HCT116 (cell line): ENCODE results near the gene TH. TPM values are rescaled to one million over a fixed set of nuclear protein-coding genes. Genes with fewer than 3 reads are reported as not detected.

Experiments used
- ATAC-seq: fragments of 200-7000 bp; cut with Tn5 transposase; 2 replicates; pipeline ENCODE4 v1.9.1; 2020; ENCODE audit warnings: mild to moderate bottlenecking, moderate library complexity
- BruUV-seq: library from RNA; stranded (reverse); fragments of 400-500 nt; replicated peaks from 2 replicates; lab custom pipeline; 2021; lab: Mats Ljungman, UMichigan
- CTCF ChIA-PET: fragments of 300-600 bp; sonication (Branson Sonifier 250); formaldehyde crosslinking; loops from one replicate; lab custom pipeline; 2021; ENCODE audit warnings: antibody characterized with exemption; lab: Charles Lee
- POLR2A ChIA-PET: fragments of 300-600, 350-600 bp; sonication (Branson Sonifier 250); formaldehyde crosslinking; loops from one replicate; lab custom pipeline; 2021; ENCODE audit warnings: antibody characterized with exemption; lab: Charles Lee
- RAD21 ChIA-PET, 2 experiments: fragments of 300-600 bp; sonication (Branson Sonifier 250); formaldehyde crosslinking; loops; one replicate each; lab custom pipeline; 2023; ENCODE audit warnings: low total read pairs in 2 of 2; ENCODE audit not compliant: uncharacterized antibody in 2 of 2, unreplicated experiment in 2 of 2, low non-redundant PET in 1 of 2; lab: Charles Lee
- DNase-seq: peaks from one replicate; pipeline ENCODE4 v3.0.0-alpha.2; 2010; ENCODE audit warnings: low read depth, low spot score
- H2AFZ ChIP-seq: fragments of 200-600 bp; shearing (Covaris generic), sonication (generic); 2 replicates; pipeline ENCODE4 v1.6.1; 2017; ENCODE audit warnings: low read depth, mixed run types, mixed read lengths, antibody characterized with exemption, low read length; ENCODE audit not compliant: poor library complexity, severe bottlenecking
- H3K27ac ChIP-seq: 2 replicates; pipeline ENCODE4 v1.5.1; 2012; ENCODE audit warnings: low read depth, low read length
- H3K27me3 ChIP-seq: fragments of 200-600 bp; sonication (generic); 2 replicates; pipeline ENCODE4 v1.6.1; 2016; ENCODE audit warnings: mixed run types, low read length, mixed read lengths; ENCODE audit not compliant: insufficient read depth
- H3K36me3 ChIP-seq, 2 experiments: fragments of 200-500 bp in 1 of 2; fragments of 200-600 bp in 1 of 2; sonication (Bioruptor generic) in 1 of 2; sonication (generic) in 1 of 2; 2 replicates each; pipeline versions ENCODE4 v1.5.1 to v1.6.1; 2014 to 2016; ENCODE audit warnings: low read length in 2 of 2, inconsistent platforms in 1 of 2, mixed read lengths in 1 of 2, mixed run types in 1 of 2; ENCODE audit not compliant: insufficient read depth in 2 of 2, control insufficient read depth in 1 of 2
- H3K4me1 ChIP-seq, 2 experiments: fragments of 200-600 bp in 1 of 2; sonication (generic) in 1 of 2; 2 replicates each; pipeline versions ENCODE4 v1.5.1 to v1.6.1; 2012 to 2017; ENCODE audit warnings: low read length in 2 of 2, inconsistent platforms in 1 of 2, mild to moderate bottlenecking in 1 of 2, mixed read lengths in 1 of 2, mixed run types in 1 of 2, moderate library complexity in 1 of 2; ENCODE audit not compliant: insufficient read depth in 2 of 2, control insufficient read depth in 1 of 2
- H3K4me2 ChIP-seq: fragments of 200-600 bp; sonication (generic); 2 replicates; pipeline ENCODE4 v1.6.1; 2017; ENCODE audit warnings: mixed run types, low read length, mixed read lengths
- H3K4me3 ChIP-seq, 2 experiments: fragments of 200-600 bp in 1 of 2; sonication (generic) in 1 of 2; replicated peaks in 1 of 2; 2 replicates each; pipeline ENCODE4 v1.5.1; 2011 to 2016; ENCODE audit warnings: low read length in 2 of 2, control low read depth in 1 of 2, low read depth in 1 of 2, mild to moderate bottlenecking in 1 of 2, mixed read lengths in 1 of 2, mixed run types in 1 of 2
- H3K79me2 ChIP-seq: fragments of 200-600 bp; sonication (generic); 2 replicates; pipeline ENCODE4 v1.6.1; 2017; ENCODE audit warnings: mild to moderate bottlenecking, mixed run types, low read length, moderate library complexity, mixed read lengths; ENCODE audit not compliant: insufficient read depth
- H3K9ac ChIP-seq: fragments of 200-600 bp; sonication (generic); 2 replicates; pipeline ENCODE4 v1.6.1; 2016; ENCODE audit warnings: low read length, mixed read lengths
- H3K9me2 ChIP-seq: fragments of 200-600 bp; sonication (generic), shearing (Covaris generic); 2 replicates; pipeline ENCODE4 v1.6.1; 2017; ENCODE audit warnings: mixed run types, mild to moderate bottlenecking, moderate library complexity; ENCODE audit not compliant: insufficient read depth
- H3K9me3 ChIP-seq, 2 experiments: fragments of 200-500 bp in 1 of 2; fragments of 200-600 bp in 1 of 2; sonication (Bioruptor generic) in 1 of 2; sonication (generic) in 1 of 2; 2 replicates each; pipeline ENCODE4 v1.6.1; 2014 to 2017; ENCODE audit warnings: low read length in 2 of 2, mixed read lengths in 2 of 2, inconsistent platforms in 1 of 2, low read depth in 1 of 2, mild to moderate bottlenecking in 1 of 2, mixed run types in 1 of 2, moderate library complexity in 1 of 2; ENCODE audit not compliant: control insufficient read depth in 1 of 2, insufficient read depth in 1 of 2
- H4K20me1 ChIP-seq: fragments of 200-600 bp; sonication (generic), shearing (Covaris generic); 2 replicates; pipeline ENCODE4 v1.6.1; 2017; ENCODE audit warnings: mixed run types, mild to moderate bottlenecking, moderate library complexity; ENCODE audit not compliant: insufficient read depth
- ELF1 ChIP-seq: IDR thresholded peaks from 2 replicates; pipeline ENCODE4 v1.6.1; 2012; ENCODE audit warnings: low read depth, borderline replicate concordance
- EZH2 ChIP-seq: fragments of 200-600 bp; sonication (generic); IDR thresholded peaks from 2 replicates; pipeline ENCODE4 v1.6.1; 2017; ENCODE audit warnings: antibody characterized with exemption, mixed run types
- EZH2phosphoT487 ChIP-seq: fragments of 200-600 bp; IDR thresholded peaks from 2 replicates; pipeline ENCODE4 v1.6.1; 2018; ENCODE audit warnings: antibody characterized with exemption, borderline replicate concordance
- FOSL1 ChIP-seq: IDR thresholded peaks from 2 replicates; pipeline ENCODE4 v1.6.1; 2012; ENCODE audit warnings: low read depth
- POLR2AphosphoS5 ChIP-seq: IDR thresholded peaks from 2 replicates; pipeline ENCODE4 v1.6.1; 2011; ENCODE audit warnings: mild to moderate bottlenecking, low read depth, low read length, moderate library complexity
- RAD21 ChIP-seq: IDR thresholded peaks from 2 replicates; pipeline ENCODE4 v1.6.1; 2012; ENCODE audit warnings: low read depth, mild to moderate bottlenecking
- SIN3A ChIP-seq: IDR thresholded peaks from 2 replicates; pipeline ENCODE4 v1.6.1; 2012; ENCODE audit warnings: low read depth
- SRF ChIP-seq: IDR thresholded peaks from 2 replicates; pipeline ENCODE4 v1.6.1; 2012; ENCODE audit warnings: low read depth
- TCF7L2 ChIP-seq: IDR thresholded peaks from 2 replicates; pipeline ENCODE4 v1.7.0; 2011; ENCODE audit warnings: borderline replicate concordance, inconsistent platforms; ENCODE audit not compliant: insufficient read depth, insufficient read length; ENCODE audit errors: extremely low read depth
- YY1 ChIP-seq: IDR thresholded peaks from 2 replicates; pipeline ENCODE4 v1.6.1; 2011; ENCODE audit warnings: low read length, low read depth, moderate library complexity, mild to moderate bottlenecking; ENCODE audit not compliant: insufficient replicate concordance; ENCODE audit errors: extremely low read depth
- ZNF274 ChIP-seq: fragments of 200-500 bp; sonication (Bioruptor generic); IDR thresholded peaks from 2 replicates; pipeline ENCODE4 v1.6.1; 2014; ENCODE audit warnings: mild to moderate bottlenecking, low read depth, low read length, inconsistent platforms
- intact Hi-C: fragments of 100-400 bp; cut with micrococcal nuclease; formaldehyde crosslinking; loops from 2 replicates; pipeline ENCODE4 v1.10.0; 2022
- total RNA-seq: library from RNA; stranded (reverse); gene quantifications from one replicate; pipeline ENCODE4 v1.2.1, GENCODE V29; 2021; ENCODE audit not compliant: unreplicated experiment
- TF ChIP-seq, protein P1 (sequence below): IDR thresholded peaks from 2 replicates; pipeline ENCODE4 v1.6.1; 2012
- TF ChIP-seq, protein P2 (sequence below), 3 experiments: fragments of 200-600 bp in 1 of 3; sonication (generic) in 1 of 3; IDR thresholded peaks in 2 of 3; conservative IDR thresholded peaks in 1 of 3; 2 replicates each; pipeline ENCODE4 v1.5.1; 2012 to 2017; ENCODE audit warnings: low read depth in 2 of 3, low read length in 2 of 3, antibody characterized with exemption in 1 of 3, borderline replicate concordance in 1 of 3, control low read depth in 1 of 3, mild to moderate bottlenecking in 1 of 3, mixed read lengths in 1 of 3, mixed run types in 1 of 3, moderate library complexity in 1 of 3; ENCODE audit not compliant: insufficient read depth in 1 of 3

The TH gene
- total RNA-seq, 1 experiment from 2014 or later = not detected

DNA sequence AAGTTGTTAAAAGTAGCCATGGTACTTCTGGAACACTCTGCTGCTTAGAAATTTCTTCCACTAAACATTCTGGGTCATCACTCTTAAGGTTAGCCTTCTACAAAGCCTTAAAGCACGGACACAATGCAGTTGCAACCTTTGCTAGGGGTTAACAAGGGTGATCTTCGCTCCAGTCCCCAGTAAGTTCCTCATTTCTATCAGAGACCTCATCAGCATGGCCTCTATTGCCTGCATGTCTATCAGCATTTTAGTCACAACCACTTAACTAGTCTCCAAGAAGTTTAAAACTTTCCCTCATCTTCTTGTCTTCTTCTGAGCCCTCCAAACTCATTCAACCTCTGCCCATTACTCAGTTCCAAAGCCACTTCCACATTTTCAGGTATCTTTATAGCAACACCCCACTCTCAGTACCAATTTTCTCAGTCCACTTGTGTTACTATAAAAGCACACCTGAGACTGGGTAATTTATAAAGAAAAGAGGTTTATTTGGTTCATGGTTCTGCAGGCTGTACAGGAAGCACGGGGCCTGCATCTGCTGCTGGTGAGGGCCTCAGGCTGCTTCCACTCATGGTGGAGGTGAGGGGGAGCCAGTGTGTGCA lies 48.7 kb upstream of the TH start:
- H3K9me2 ChIP-seq = no peaks in the 10 kb centered on the region
- no peak for DNase-seq
- TF ChIP-seq ELF1 (no peak), SIN3A (no peak), RAD21 (no peak), ZNF274 (no peak), TCF7L2 (no peak), EZH2phosphoT487 (no peak), POLR2AphosphoS5 (no peak), SRF (no peak), YY1 (no peak), FOSL1 (no peak), EZH2 (no peak)
- TF ChIP-seq, protein P1, sequence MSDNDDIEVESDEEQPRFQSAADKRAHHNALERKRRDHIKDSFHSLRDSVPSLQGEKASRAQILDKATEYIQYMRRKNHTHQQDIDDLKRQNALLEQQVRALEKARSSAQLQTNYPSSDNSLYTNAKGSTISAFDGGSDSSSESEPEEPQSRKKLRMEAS = no peak
- TF ChIP-seq, protein P2, sequence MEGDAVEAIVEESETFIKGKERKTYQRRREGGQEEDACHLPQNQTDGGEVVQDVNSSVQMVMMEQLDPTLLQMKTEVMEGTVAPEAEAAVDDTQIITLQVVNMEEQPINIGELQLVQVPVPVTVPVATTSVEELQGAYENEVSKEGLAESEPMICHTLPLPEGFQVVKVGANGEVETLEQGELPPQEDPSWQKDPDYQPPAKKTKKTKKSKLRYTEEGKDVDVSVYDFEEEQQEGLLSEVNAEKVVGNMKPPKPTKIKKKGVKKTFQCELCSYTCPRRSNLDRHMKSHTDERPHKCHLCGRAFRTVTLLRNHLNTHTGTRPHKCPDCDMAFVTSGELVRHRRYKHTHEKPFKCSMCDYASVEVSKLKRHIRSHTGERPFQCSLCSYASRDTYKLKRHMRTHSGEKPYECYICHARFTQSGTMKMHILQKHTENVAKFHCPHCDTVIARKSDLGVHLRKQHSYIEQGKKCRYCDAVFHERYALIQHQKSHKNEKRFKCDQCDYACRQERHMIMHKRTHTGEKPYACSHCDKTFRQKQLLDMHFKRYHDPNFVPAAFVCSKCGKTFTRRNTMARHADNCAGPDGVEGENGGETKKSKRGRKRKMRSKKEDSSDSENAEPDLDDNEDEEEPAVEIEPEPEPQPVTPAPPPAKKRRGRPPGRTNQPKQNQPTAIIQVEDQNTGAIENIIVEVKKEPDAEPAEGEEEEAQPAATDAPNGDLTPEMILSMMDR (IDR thresholded peaks at IDR 0.05 in 2 of 3, conservative IDR thresholded peaks at IDR 0.05 in 1 of 3; ENCODE audit: borderline replicate concordance in 1 of 3, insufficient read depth in 1 of 3, low read depth in 2 of 3, low read length in 2 of 3) = no peak
- H3K79me2 ChIP-seq = no peaks in the 10 kb centered on the region
- no peak overlapping the region for H3K27ac ChIP-seq
- H3K27me3 ChIP-seq = peaks cover 6% of the 10 kb centered on the region; the same call in 1 of the 2 replicates
- no peaks in the 10 kb centered on the region for H3K4me1 ChIP-seq
- intact Hi-C loops = no loop called here
- H2AFZ ChIP-seq = no peak overlapping the region
- H3K36me3 ChIP-seq = no peaks in the 10 kb centered on the region
- no peak overlapping the region for H3K4me2 ChIP-seq
- ChIA-PET RAD21 (no interaction called here), CTCF (no interaction called here), POLR2A (no interaction called here)
- BruUV-seq = no TSS peak
- no peak for ATAC-seq
- H3K9ac ChIP-seq = no peak overlapping the region
- H3K9me3 ChIP-seq = peaks cover 5 to 6% of the 10 kb centered on the region in 2 experiments; a peak in 1 of 4 replicates
- no peaks in the 10 kb centered on the region for H4K20me1 ChIP-seq
- H3K4me3 ChIP-seq = no peak overlapping the region
